ENCODE data around the gene ISOC2.
A peak's percentile ranks its signal among the peaks of the same experiment; 100 is the strongest.
"Not testable (repeated sequence)": the region's sequence is repeated elsewhere in the genome, so short reads cannot be mapped to it uniquely, and the experiment has no call there.

ISOC2 gene

DNA sequence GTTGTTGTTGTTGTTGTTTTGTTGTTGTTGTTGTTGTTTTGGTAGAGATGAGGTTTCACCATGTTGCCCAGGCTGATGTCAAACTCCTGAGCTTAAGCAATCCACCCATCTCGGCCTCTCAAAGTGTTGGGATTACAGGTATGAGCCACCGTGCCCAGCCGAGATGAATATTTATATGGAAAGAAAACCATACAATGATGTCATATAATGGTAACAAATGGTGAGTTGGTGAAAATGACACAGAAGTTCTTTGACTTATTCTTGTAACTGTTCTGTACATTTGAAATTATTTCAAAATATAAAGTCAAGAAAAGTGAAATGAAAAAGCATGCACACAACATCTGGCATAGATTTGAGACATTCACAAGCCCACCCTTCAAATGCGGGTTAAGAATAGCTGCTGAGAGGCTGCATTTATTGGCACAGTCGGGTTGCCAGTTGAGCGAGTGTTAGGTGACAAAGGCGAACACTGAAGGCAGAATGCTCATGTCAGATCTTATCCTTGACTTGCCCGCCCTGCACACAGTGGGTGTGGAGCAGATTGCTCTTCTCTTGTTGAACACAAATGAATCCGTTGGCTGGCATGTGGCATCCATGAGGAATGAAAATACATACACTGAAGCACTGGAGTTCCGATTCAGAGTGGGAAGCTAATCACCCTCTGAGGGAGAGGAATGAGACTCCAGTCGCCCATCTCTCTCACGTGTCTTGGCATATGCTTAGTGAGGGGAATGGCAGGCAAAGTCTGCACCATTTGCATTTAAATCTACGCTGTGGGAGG, 38.0 kb downstream of the ISOC2 start:
- TF ChIP-seq, protein P1, sequence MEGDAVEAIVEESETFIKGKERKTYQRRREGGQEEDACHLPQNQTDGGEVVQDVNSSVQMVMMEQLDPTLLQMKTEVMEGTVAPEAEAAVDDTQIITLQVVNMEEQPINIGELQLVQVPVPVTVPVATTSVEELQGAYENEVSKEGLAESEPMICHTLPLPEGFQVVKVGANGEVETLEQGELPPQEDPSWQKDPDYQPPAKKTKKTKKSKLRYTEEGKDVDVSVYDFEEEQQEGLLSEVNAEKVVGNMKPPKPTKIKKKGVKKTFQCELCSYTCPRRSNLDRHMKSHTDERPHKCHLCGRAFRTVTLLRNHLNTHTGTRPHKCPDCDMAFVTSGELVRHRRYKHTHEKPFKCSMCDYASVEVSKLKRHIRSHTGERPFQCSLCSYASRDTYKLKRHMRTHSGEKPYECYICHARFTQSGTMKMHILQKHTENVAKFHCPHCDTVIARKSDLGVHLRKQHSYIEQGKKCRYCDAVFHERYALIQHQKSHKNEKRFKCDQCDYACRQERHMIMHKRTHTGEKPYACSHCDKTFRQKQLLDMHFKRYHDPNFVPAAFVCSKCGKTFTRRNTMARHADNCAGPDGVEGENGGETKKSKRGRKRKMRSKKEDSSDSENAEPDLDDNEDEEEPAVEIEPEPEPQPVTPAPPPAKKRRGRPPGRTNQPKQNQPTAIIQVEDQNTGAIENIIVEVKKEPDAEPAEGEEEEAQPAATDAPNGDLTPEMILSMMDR (IDR thresholded peaks at IDR 0.05; ENCODE audit: unreplicated experiment in 3 of 3), result no peak
- Mint-ChIP-seq H3K4me3 (no peak overlapping the region), H3K27ac (no peak overlapping the region), H3K9me3 (no peaks in the 10 kb centered on the region), H3K36me3 (ENCODE audit: low read depth) (no peaks in the 10 kb centered on the region), H3K4me1 (no peaks in the 10 kb centered on the region), H3K27me3 (ENCODE audit: low read depth) (peaks cover 23% of the 10 kb centered on the region)

GRCh38 chr19:55421281-55421680, 40.2 kb downstream of the ISOC2 start:
- H3K4me3 Mint-ChIP-seq; H3K36me3 Mint-ChIP-seq (ENCODE audit: low read depth); H3K27ac Mint-ChIP-seq; H3K4me1 Mint-ChIP-seq; H3K9me3 Mint-ChIP-seq: not testable (repeated sequence)
- H3K27me3 Mint-ChIP-seq (ENCODE audit: low read depth), result peaks cover 31% of the 10 kb centered on the region

DNA sequence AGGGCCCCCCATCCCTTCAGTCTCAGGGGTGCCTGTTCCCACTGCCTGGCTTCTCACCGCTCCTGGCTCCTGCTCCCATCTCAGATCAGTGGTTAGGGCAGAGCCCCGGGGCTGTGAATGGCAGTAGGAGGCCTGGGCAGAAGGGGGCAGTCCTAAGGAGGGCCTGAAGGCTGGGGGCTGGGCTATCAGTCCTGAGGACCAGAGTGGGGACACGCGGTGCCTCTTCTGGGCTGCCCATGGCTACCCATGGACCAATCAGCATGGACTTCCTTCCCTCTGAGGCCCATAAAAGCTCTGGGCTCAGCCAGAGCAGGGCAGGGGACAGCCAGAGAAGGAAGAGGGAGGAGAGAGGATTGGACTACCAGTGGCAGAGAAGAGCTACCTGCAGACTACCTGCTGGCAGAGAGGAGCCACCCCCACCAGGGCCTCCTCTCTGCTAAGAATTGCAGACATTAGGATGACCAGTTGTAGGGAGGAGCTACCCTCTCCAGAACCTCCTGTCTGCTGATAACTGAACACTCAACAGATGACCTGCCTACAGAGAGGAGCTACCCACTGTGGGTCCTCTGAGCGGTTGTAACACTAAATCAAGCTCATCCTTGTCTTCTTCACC, 41.7 kb downstream of the ISOC2 start:
- Mint-ChIP-seq H3K27me3 (ENCODE audit: low read depth) (peaks cover 26% of the 10 kb centered on the region), H3K27ac (no peak overlapping the region), H3K36me3 (ENCODE audit: low read depth) (no peaks in the 10 kb centered on the region), H3K9me3 (no peaks in the 10 kb centered on the region), H3K4me3 (no peak overlapping the region), H3K4me1 (no peaks in the 10 kb centered on the region)
- TF ChIP-seq, protein P1 (IDR thresholded peaks at IDR 0.05; ENCODE audit: unreplicated experiment in 3 of 3), result no peak

DNA sequence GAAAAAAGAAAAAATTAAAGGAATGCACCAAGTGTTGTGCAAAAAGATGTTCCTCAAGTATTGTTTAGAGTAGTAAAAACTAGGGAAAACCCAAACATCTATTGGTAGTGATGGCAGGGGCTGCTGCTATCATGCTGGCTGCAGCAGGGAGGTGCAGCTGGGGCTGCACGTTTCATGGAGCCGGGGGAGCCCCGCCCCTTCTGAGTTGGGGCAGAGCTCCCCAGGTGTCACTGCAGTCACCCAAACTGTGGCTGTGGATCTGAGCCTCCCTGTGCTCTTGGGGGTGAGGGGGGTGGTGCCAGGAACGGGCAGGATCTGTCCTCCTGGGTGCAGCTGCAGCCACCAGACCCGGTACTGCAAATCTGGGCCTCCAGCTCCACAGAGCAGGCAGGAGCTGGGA, 42.3 kb downstream of the ISOC2 start:
- TF ChIP-seq, protein P1 (IDR thresholded peaks at IDR 0.05; ENCODE audit: unreplicated experiment in 3 of 3), result no peak
- H3K27me3 Mint-ChIP-seq (ENCODE audit: low read depth), result peaks cover 26% of the 10 kb centered on the region
- H3K9me3 Mint-ChIP-seq, result no peaks in the 10 kb centered on the region
- H3K4me1 Mint-ChIP-seq, result no peaks in the 10 kb centered on the region
- no peak overlapping the region for H3K4me3 Mint-ChIP-seq
- no peaks in the 10 kb centered on the region for H3K36me3 Mint-ChIP-seq (ENCODE audit: low read depth)
- no peak overlapping the region for H3K27ac Mint-ChIP-seq

DNA sequence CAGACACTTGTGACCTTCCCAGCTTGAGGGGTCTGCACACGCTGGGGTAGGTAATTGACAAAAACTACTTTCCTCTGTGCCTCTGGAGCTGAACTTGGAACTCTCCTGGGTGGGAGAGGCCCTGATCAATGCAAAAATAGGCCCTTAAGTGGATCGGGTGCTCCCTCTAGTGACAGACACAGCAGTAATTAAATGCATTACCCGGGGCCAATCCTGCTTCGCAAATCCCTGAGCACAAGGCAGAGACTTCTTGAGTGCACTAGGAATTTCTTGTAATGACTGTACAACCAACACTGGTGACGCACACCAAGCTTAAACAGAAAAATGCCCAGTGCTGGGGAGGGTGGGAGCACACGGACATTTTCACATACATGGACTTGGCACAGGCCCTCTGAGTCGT, 43.3 kb downstream of the ISOC2 start:
- no peaks in the 10 kb centered on the region for H3K4me1 Mint-ChIP-seq
- peaks cover 22% of the 10 kb centered on the region for H3K27me3 Mint-ChIP-seq (ENCODE audit: low read depth)
- no peak overlapping the region for H3K27ac Mint-ChIP-seq
- H3K36me3 Mint-ChIP-seq (ENCODE audit: low read depth), result no peaks in the 10 kb centered on the region
- no peak overlapping the region for H3K4me3 Mint-ChIP-seq
- TF ChIP-seq, protein P1 (IDR thresholded peaks at IDR 0.05; ENCODE audit: unreplicated experiment in 3 of 3), result peak; percentile 73 to 79 (median 75)
- no peaks in the 10 kb centered on the region for H3K9me3 Mint-ChIP-seq

DNA sequence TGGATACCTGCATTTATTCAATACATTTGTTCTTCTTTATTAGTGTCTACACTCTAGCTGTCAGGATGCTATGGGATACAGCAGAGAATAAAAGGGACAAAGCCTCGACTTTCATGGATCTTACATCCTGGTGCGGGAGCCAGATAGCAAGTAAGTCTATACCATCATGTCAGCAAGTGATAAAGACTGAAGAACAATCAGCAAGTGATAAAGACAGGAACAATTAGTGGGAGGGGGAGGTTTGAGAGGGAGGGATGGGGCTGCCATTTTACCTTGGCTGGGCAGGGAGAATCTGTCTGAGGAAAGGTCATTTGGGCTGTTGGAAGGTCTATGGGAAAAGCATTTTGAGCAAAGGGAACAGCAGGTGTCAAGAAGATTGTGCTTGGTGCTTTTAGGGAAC, 51.3 kb downstream of the ISOC2 start:
- Mint-ChIP-seq H3K4me1 (peaks cover 26% of the 10 kb centered on the region), H3K4me3 (peak overlapping the region in 2 of 3 experiments; percentile 18 to 56), H3K27ac (peak overlapping the region; percentile 92 to 99 (median 96)), H3K36me3 (ENCODE audit: low read depth) (peaks cover 15% of the 10 kb centered on the region), H3K9me3 (peaks cover 5% of the 10 kb centered on the region), H3K27me3 (ENCODE audit: low read depth) (peaks cover 13% of the 10 kb centered on the region)
- TF ChIP-seq, protein P1 (IDR thresholded peaks at IDR 0.05; ENCODE audit: unreplicated experiment in 3 of 3), result no peak

- Mint-ChIP-seq H3K4me1 (peaks cover 26% of the 10 kb centered on the region), H3K36me3 (ENCODE audit: low read depth) (peaks cover 16% of the 10 kb centered on the region), H3K4me3 (peak overlapping the region in 2 of 3 experiments; percentile 56 to 97), H3K27ac (peak overlapping the region; percentile 99 to 100 (median 99))
- not testable (repeated sequence) for H3K27me3 Mint-ChIP-seq (ENCODE audit: low read depth); H3K9me3 Mint-ChIP-seq
Observed at GRCh38 chr19:55409179-55409578, 52.3 kb downstream of the ISOC2 start.

Data from nephron (organoid).